ENCODE measurements around the gene BMP6. TPM values are rescaled to one million over a fixed set of nuclear protein-coding genes. Genes with fewer than 3 reads are reported as not detected.

The BMP6 gene
- total and polyA plus RNA-seq, 2 of the 4 experiments (the other 2 are of a cell fraction): 0.18 to 0.19 TPM

- Histone ChIP-seq H4K91ac (ENCODE audit: insufficient read depth, low read depth, low read length) (no peak overlapping the region), H4K8ac (ENCODE audit: low read depth in 2 of 2, low read length in 2 of 2) (no peak overlapping the region), H3K9me1 (ENCODE audit: insufficient read depth, low read length) (no peaks in the 10 kb centered on the region), H3K4me2 (ENCODE audit: low read depth, low read length) (no peak overlapping the region), H3K9ac (ENCODE audit: low read depth, low read length) (no peak overlapping the region), H3K4me1 (ENCODE audit: control insufficient read depth, insufficient read depth, low read length) (peaks cover 4% of the 10 kb centered on the region), H3K9me3 (ENCODE audit: control insufficient read depth, insufficient read depth, low read length) (peaks cover 7% of the 10 kb centered on the region; the same call in 1 of the 2 replicates), H3K23ac (ENCODE audit: low read depth, low read length) (no peak overlapping the region), H3K27ac (ENCODE audit: insufficient read depth, low read length) (no peak overlapping the region), H3K79me1 (ENCODE audit: low read depth in 1 of 2, low read length in 2 of 2) (no peaks in the 10 kb centered on the region), H3K36me3 (ENCODE audit: control insufficient read depth, insufficient read depth, low read length) (no peaks in the 10 kb centered on the region), H2BK120ac (ENCODE audit: low read depth, low read length) (no peak overlapping the region), H4K20me1 (ENCODE audit: insufficient read depth, low read length) (no peaks in the 10 kb centered on the region; the same call in 1 of the 2 replicates), H3K18ac (ENCODE audit: low read depth, low read length) (no peak overlapping the region), H2BK15ac (ENCODE audit: low read depth, low read length) (no peak overlapping the region), H2AK9ac (replicated peaks; ENCODE audit: low read depth, low read length, poor library complexity) (no peak overlapping the region), H2BK20ac (ENCODE audit: low read depth, low read length) (no peak overlapping the region), H4K5ac (ENCODE audit: low read depth, low read length) (no peak overlapping the region), H2AFZ (replicated peaks; ENCODE audit: low read length, poor library complexity) (no peak overlapping the region), H3K56ac (ENCODE audit: extremely low read depth, insufficient read depth, low read length) (no peak overlapping the region), H3K4me3 (ENCODE audit: insufficient read depth, low read depth, low read length) (no peak overlapping the region), H2BK5ac (ENCODE audit: low read depth, low read length, poor library complexity, severe bottlenecking) (no peak overlapping the region), H3K4ac (ENCODE audit: low read depth, low read length) (no peak overlapping the region), H3K27me3 (ENCODE audit: control insufficient read depth, insufficient read depth, low read length) (peaks cover 32% of the 10 kb centered on the region), H3K14ac (replicated peaks; ENCODE audit: low read depth, low read length) (no peak overlapping the region), H2AK5ac (ENCODE audit: low read depth, low read length) (no peak overlapping the region)
- ATAC-seq (ENCODE audit: low read depth) (no peak), DNase-seq (no peak)
- no TSS peak for BruUV-seq (replicated peaks)
- ChIA-PET CTCF (no interaction called here), POLR2A (ENCODE audit: unreplicated experiment) (no interaction called here)
- 86% methylated on average over 1 of the region's 3 CpGs; no CpG with 5 or more reads in 1 of the 2 experiments for WGBS, 2 experiments (ENCODE audit: extremely low coverage in 2 of 2, insufficient read length in 1 of 2)
- in situ Hi-C loops (cut with MboI; ENCODE audit: low sequenced_read_pairs): no loop called here
- TF ChIP-seq USF2 (IDR thresholded peaks at IDR 0.05; ENCODE audit: low read depth, low read length): no peak
- peak; percentile 91 for TF ChIP-seq MAFK (IDR thresholded peaks at IDR 0.05; ENCODE audit: low read depth, low read length)
- dilution Hi-C loops (cut with HindIII; ENCODE audit: low sequenced_read_pairs, unreplicated experiment): no loop called here
- intact Hi-C loops (cut with micrococcal nuclease): no loop called here
These were observed 33.4 kb downstream of the BMP6 start for GRCh38 chr6:7759320-7759719.
